MM.1S (cell line): ENCODE measurements around the gene SET.
A peak's percentile ranks its signal among the peaks of the same experiment; 100 is the strongest.
"Not testable (repeated sequence)": the region's sequence is repeated elsewhere in the genome, so short reads cannot be mapped to it uniquely, and the experiment has no call there.

Source experiments
- DNase-seq: peaks from one replicate; pipeline ENCODE4 v3.0.0-alpha.2; 2015
- H2AFZ ChIP-seq: fragments of 300-600 bp; sonication (generic); 2 replicates; pipeline ENCODE4 v1.6.0; 2016; ENCODE audit warnings: antibody characterized with exemption, low read length
- H3F3A ChIP-seq: fragments of 300-600 bp; sonication (generic); 2 replicates; pipeline ENCODE4 v1.6.1; 2016; ENCODE audit warnings: mild to moderate bottlenecking, antibody characterized with exemption, low read length, moderate library complexity, mixed read lengths; ENCODE audit not compliant: insufficient read depth
- H3K27ac ChIP-seq: fragments of 300-600 bp; sonication (generic); 2 replicates; pipeline ENCODE4 v1.5.1; 2016; ENCODE audit warnings: mild to moderate bottlenecking, low read length
- H3K27me3 ChIP-seq: fragments of 300-600 bp; sonication (generic); replicated peaks from 2 replicates; pipeline ENCODE4 v1.6.0; 2016; ENCODE audit warnings: low read length; ENCODE audit not compliant: insufficient read depth
- H3K36me3 ChIP-seq: fragments of 300-600 bp; sonication (generic); replicated peaks from 2 replicates; pipeline ENCODE4 v1.6.1; 2016; ENCODE audit warnings: mild to moderate bottlenecking, low read length, mixed read lengths; ENCODE audit not compliant: insufficient read depth
- H3K4me1 ChIP-seq: fragments of 300-600 bp; sonication (generic); 2 replicates; pipeline ENCODE4 v1.6.1; 2016; ENCODE audit warnings: low read length, mixed read lengths
- H3K4me2 ChIP-seq: fragments of 300-600 bp; sonication (generic); 2 replicates; pipeline ENCODE4 v1.6.0; 2016; ENCODE audit warnings: low read depth, low read length
- H3K4me3 ChIP-seq: fragments of 300-600 bp; sonication (generic); 2 replicates; pipeline ENCODE4 v1.5.1; 2016; ENCODE audit warnings: low read length, mixed read lengths
- H3K79me2 ChIP-seq: fragments of 300-600 bp; sonication (generic); 2 replicates; pipeline ENCODE4 v1.6.1; 2016; ENCODE audit warnings: mixed run types, low read length, mixed read lengths
- H3K9ac ChIP-seq: fragments of 300-600 bp; sonication (generic); 2 replicates; pipeline ENCODE4 v1.6.1; 2016; ENCODE audit warnings: low read length, mixed read lengths
- H3K9me2 ChIP-seq: fragments of 300-600 bp; sonication (generic); replicated peaks from 2 replicates; pipeline ENCODE4 v1.6.1; 2016; ENCODE audit warnings: mild to moderate bottlenecking, low read length, mixed read lengths; ENCODE audit not compliant: insufficient read depth
- H3K9me3 ChIP-seq: fragments of 300-600 bp; sonication (generic); replicated peaks from 2 replicates; pipeline ENCODE4 v1.6.1; 2016; ENCODE audit warnings: mild to moderate bottlenecking, low read length, mixed read lengths; ENCODE audit not compliant: insufficient read depth
- H4K20me1 ChIP-seq: fragments of 300-600 bp; sonication (generic); 2 replicates; pipeline ENCODE4 v1.6.1; 2016; ENCODE audit warnings: mild to moderate bottlenecking, low read length, moderate library complexity, mixed read lengths; ENCODE audit not compliant: insufficient read depth
- CTCF ChIP-seq: fragments of 300-600 bp; sonication (generic); IDR thresholded peaks from 2 replicates; pipeline ENCODE4 v1.5.1; 2016; ENCODE audit warnings: antibody characterized with exemption, low read length, mixed read lengths
- EZH2 ChIP-seq: fragments of 300-600 bp; sonication (generic); optimal IDR thresholded peaks from 2 replicates; pipeline ENCODE3; 2017; ENCODE audit warnings: low read depth, mild to moderate bottlenecking, antibody characterized with exemption, low read length, mixed read lengths
- EZH2phosphoT487 ChIP-seq: fragments of 300-600 bp; sonication (generic); IDR thresholded peaks from 2 replicates; pipeline ENCODE4 v1.6.1; 2018; ENCODE audit warnings: antibody characterized with exemption, low read length

The SET gene

GRCh38 chr9:128689293-128689774 lies 312 bp downstream of the SET start:
- H3K9me2 ChIP-seq: no peaks in the 10 kb centered on the region
- H3K4me1 ChIP-seq: peaks cover 27% of the 10 kb centered on the region
- DNase-seq: no peak
- H3K36me3 ChIP-seq: peaks cover 10% of the 10 kb centered on the region; the same call in 1 of the 2 replicates
- peaks cover 29% of the 10 kb centered on the region for H4K20me1 ChIP-seq
- no peak overlapping the region for H3K4me2 ChIP-seq
- H3K79me2 ChIP-seq: peaks cover 87% of the 10 kb centered on the region
- H3K4me3 ChIP-seq: peak overlapping the region; percentile 55; the same call in 1 of the 2 replicates
- no peaks in the 10 kb centered on the region for H3K9me3 ChIP-seq
- TF ChIP-seq CTCF (no peak), EZH2 (no peak), EZH2phosphoT487 (no peak)
- H3K27me3 ChIP-seq: no peaks in the 10 kb centered on the region
- peak overlapping the region; percentile 46; the same call in 1 of the 2 replicates for H3K27ac ChIP-seq
- peaks cover 42% of the 10 kb centered on the region for H3F3A ChIP-seq
- no peak overlapping the region for H2AFZ ChIP-seq
- peak overlapping the region; percentile 61; the same call in 1 of the 2 replicates for H3K9ac ChIP-seq

DNA sequence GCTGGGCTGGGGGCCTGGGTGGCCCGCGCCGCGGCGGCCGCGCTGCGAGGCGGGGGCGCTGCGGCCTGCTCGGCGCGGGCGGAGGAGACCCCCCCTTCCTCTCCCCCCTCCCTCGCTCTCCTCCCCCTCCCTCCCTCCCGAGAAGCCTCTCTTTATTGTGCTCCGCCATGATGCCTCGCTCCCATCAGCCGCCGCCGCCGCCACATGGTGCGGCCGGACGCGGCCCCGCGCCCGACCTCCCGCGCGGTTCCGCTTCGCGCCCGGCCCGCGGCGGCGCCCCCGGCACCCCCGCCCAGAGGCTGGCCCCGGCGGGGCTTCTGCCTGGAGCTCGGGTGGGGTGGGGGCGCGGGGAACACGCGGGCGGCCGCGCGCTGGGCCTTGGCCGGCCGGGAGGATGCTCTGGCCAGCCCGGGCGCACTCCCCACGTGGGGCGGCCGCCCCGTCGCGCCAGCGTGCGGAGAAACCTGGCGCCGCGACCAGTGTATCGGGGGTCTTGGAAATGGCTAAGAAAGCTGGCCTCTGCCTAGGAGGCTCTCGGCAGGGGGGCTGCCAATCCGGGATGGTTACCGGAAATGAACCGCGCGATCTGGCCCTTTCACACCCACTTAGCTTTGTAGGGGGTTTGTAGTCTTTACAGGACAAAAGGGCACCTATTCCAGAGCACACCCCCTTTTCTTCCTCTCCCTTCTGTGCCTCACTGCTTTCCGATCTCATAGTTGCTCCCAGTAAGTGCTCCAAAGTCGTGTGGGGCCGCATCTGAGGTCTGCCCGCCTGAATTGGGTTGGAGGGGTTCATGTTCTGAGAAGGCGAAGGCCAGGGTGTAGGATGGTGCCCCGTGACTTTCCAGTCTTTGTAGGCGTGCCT lies 1.0 kb downstream of the SET start:
- DNase-seq: no peak
- Histone ChIP-seq H4K20me1 (peaks cover 32% of the 10 kb centered on the region), H3K27me3 (no peaks in the 10 kb centered on the region), H3K79me2 (peaks cover 82% of the 10 kb centered on the region), H3K9ac (peak overlapping the region; percentile 81), H3F3A (peaks cover 39% of the 10 kb centered on the region), H3K4me2 (peak overlapping the region; percentile 64), H3K36me3 (peaks cover 10% of the 10 kb centered on the region; the same call in 1 of the 2 replicates), H3K4me1 (peaks cover 25% of the 10 kb centered on the region), H3K27ac (peak overlapping the region; percentile 24; the same call in 1 of the 2 replicates), H2AFZ (no peak overlapping the region), H3K9me2 (no peaks in the 10 kb centered on the region), H3K9me3 (no peaks in the 10 kb centered on the region), H3K4me3 (peak overlapping the region; percentile 87)
- TF ChIP-seq EZH2phosphoT487 (no peak), EZH2 (no peak), CTCF (no peak)

DNA sequence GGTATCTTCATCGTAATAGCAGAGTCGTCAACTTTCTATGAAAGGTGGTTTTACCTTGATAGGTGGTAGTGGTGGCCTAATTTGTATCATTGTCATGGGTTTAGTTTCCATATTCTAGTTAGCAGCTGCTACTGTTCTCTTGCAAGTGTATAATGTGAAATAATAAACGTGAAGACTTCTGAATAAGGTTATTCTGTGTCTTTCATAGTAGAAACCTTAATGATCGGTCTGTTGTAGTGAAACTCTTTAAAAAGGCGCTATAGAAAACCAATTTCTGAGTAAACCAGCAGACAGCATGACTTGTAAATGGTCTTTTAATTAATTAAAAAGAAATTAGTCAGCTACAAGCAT lies 1.6 kb downstream of the SET start:
- H3K79me2 ChIP-seq: peaks cover 75% of the 10 kb centered on the region
- no peaks in the 10 kb centered on the region for H3K9me3 ChIP-seq
- H3K27ac ChIP-seq: peak overlapping the region; percentile 24; the same call in 1 of the 2 replicates
- H3K4me2 ChIP-seq: peak overlapping the region; percentile 64
- H4K20me1 ChIP-seq: peaks cover 32% of the 10 kb centered on the region
- H3F3A ChIP-seq: peaks cover 34% of the 10 kb centered on the region
- peaks cover 12% of the 10 kb centered on the region for H3K36me3 ChIP-seq
- no peak for TF ChIP-seq EZH2phosphoT487
- TF ChIP-seq CTCF: no peak
- TF ChIP-seq EZH2: no peak
- H2AFZ ChIP-seq: no peak overlapping the region
- peak overlapping the region; percentile 87 for H3K4me3 ChIP-seq
- peak; percentile 37 for DNase-seq
- no peaks in the 10 kb centered on the region for H3K27me3 ChIP-seq
- no peaks in the 10 kb centered on the region for H3K9me2 ChIP-seq
- peak overlapping the region; percentile 81 for H3K9ac ChIP-seq
- H3K4me1 ChIP-seq: peaks cover 24% of the 10 kb centered on the region

DNA sequence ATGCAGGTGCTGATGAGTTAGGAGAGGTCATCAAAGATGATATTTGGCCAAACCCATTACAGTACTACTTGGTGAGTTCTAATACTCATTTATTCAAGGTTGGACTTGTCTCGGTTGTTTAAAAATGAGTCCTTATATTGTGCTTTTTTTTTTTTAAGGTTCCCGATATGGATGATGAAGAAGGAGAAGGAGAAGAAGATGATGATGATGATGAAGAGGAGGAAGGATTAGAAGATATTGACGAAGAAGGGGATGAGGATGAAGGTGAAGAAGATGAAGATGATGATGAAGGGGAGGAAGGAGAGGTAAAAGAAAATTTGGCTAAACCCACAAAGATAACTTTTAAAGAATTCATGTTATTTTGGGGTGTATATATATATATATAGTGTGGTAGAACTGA lies 4.7 kb downstream of the SET start:
- not testable (repeated sequence) for H3K9me3 ChIP-seq, H3K4me2 ChIP-seq, H3K4me1 ChIP-seq, H3K9me2 ChIP-seq, H3K27me3 ChIP-seq, H3K4me3 ChIP-seq, DNase-seq, H3K9ac ChIP-seq, H3K27ac ChIP-seq, H2AFZ ChIP-seq
- Histone ChIP-seq H3K36me3 (peaks cover 15% of the 10 kb centered on the region), H3F3A (peaks cover 30% of the 10 kb centered on the region), H3K79me2 (peaks cover 45% of the 10 kb centered on the region), H4K20me1 (peaks cover 36% of the 10 kb centered on the region)
